Liver (tissue), 2 donors: ENCODE measurements around the gene SYNE4.

Source experiments
- EGR1 ChIP-seq, 2 donors: IDR thresholded peaks; 2 replicates each; pipeline ENCODE4 v1.6.1; 2016 to 2018; ENCODE audit warnings: antibody characterized with exemption in 2 of 2, low read depth in 2 of 2
- YY1 ChIP-seq: IDR thresholded peaks from 2 replicates; pipeline ENCODE4 v1.6.1; 2016; ENCODE audit warnings: antibody characterized with exemption, mild to moderate bottlenecking
- donor health status: healthy.

- TF ChIP-seq YY1 (no peak), EGR1 (IDR thresholded peaks at IDR 0.05; ENCODE audit: low read depth in 2 of 2) (no peak)
Observed at GRCh38 chr19:35958660-35959039, 50.0 kb downstream of the SYNE4 start.
